ENCODE results near the gene KLHL29.

Gene KLHL29

DNA sequence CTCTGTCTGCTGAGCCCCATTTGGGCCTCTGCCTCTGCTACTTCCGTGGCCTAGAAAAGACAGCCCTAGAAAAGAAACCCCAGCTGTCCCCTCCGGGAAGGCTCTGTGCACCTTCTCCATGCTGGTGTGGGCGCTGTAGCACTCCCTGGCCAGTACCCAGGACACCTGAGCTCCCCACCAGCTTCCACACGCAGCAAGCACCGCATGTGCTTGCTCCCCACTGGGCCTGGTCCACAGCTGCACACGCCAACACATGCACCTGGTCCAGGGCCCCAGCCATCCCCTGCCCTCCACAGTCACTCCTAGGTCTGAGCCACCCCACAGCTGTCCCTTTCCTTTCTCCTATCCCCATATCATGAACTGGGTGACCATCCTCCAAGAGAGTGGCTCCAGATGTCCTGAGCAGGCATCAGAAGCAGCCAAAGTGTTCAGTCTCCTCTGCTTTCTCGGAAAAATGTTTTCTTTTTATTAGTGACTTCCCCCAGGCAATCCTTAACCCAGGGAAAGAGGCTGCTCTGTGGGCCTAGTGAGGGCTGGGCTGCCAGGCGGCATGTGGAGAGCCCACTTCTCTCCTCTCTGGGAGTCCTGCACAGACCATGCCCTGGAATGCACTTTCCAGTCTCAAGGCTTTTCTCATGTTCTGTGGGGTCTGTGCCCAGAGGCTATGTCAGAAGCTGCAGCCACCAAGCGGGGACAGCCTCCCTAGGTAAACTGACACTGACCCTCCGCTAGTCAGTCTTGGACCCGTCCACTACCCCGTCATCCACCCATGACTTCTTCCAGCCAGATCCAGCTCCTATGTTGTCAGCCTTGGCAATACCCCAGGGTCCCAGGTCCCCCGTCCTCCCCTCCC, 133.7 kb downstream of the KLHL29 start:
- DNase-seq: no peak

DNA sequence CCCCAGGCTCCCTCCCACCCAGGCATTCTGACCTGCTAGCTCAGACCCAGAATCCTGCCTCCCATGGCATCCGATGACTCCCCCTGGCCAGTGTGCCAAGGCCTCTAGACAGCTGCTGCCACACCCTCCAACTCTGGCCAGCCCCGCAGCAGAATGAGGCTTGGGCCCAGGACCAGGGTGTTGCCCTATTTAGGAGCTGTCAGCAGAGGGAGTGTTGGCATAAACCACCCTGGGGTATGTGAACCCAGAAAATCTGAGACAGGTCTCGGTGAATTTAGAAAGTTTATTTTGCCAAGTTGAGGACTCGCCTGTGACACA, 134.3 kb downstream of the KLHL29 start:
- no peak for DNase-seq

DNA sequence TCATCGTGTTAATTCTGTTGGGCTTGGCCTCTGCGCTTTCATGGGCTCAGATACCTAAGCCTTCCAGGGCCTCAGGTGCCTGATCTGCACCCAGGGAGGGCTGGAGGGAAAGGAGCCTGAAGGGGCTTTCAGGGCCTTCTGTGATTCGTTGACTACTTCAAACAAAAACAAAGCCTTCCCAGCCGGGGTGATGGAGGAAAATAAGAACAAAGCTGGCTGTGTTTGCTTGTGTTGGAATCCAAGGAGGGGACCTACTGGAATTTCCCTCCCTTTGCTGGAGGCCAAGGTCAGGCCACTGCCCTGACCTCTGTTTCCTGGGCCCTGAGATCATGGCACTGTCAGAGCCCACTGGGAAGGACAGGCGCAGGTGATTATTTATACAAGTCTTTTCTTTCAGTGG, 135.3 kb downstream of the KLHL29 start:
- DNase-seq: no peak

DNA sequence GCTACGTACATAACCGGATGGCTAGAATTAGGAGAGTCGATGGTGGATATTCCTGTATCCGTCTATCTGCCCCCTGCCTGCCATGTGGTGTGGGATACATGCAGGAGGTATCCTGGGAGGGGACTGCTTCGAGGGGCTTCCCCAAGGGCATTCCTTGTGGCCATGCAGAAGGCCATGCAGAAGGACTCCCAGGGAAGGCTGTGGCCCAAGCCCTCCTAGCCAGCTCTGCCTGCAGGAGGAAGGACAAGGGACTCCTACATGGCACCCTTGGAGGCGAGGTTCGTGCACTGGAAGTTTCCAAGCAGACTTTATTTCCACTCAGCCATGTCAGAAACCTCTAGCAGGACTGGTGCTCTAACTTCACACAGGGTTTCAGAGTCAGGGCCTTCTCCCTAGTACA, 136.1 kb downstream of the KLHL29 start:
- no peak for DNase-seq

DNA sequence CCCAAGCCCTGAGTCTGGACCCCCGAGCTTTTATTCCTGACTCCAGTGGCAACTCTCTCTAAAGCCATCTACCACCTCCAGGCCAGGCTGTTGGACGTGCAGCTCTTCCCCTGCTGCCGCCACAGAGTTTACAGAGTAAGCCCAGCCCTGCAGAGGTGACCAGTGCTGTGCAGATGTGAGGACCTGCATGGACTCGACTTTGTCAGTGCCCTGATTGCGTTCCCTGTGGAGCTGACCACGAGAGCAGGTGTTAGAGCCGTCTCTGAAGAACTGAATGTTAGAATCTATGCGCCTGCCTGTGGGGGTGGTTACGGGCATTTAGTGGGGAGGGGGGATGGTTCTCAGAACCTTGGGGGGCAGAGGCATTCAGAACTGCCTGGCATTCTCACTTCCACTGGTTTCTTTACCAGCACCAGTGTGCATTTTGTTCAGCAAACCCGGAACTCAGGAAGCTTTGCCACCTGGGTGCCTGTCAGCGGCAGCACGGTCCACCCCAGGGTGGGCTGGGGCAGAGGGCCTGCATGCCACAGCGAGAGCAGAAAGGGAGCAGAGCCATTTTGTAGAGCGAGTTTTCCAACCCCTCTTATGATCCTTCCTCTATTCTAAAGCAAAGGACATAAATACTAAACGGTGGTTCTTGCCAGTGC, 137.9 kb downstream of the KLHL29 start:
- DNase-seq: no peak

DNA sequence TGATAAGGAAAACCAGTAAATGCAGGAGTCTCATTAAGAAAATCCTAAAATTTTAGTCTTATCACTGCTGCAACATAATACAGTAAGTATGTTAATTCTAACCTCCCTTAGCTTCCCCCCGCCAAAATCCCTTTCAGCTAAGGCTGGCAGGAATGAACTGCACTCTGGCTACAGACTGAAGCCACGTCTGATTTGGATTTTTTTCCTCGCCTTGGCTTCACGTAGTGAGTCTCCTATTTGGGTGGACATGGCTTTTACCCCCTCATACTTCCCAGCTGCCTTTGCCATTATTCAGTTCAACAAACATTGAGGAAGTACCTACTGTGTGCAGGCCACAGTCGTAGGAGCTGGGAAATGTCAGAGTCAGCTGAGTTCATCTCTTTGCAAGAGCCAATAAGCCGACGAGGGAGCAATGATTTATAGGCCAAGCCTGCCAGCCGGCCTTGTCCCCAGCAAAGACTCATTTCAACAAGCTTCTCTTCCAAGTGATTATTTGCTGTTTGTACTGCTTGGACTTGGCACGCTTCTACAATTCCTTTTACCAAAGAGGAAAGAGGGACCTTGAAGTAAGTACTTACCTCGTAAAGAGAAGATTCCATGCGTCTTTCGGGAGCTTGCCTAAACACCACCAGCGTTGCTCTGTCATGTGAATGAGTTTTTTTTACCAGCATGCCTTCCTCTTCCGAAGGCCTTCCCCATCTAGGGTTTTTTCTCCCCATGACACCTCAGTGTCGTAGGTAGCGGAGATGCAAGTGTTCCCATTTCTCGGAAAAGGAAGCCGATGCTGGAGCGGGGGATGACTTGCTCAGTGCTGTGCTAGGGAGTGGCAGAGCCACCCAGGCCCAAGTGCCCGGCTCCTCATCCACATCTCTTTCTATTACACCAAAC, 138.6 kb downstream of the KLHL29 start:
- no peak for DNase-seq

DNA sequence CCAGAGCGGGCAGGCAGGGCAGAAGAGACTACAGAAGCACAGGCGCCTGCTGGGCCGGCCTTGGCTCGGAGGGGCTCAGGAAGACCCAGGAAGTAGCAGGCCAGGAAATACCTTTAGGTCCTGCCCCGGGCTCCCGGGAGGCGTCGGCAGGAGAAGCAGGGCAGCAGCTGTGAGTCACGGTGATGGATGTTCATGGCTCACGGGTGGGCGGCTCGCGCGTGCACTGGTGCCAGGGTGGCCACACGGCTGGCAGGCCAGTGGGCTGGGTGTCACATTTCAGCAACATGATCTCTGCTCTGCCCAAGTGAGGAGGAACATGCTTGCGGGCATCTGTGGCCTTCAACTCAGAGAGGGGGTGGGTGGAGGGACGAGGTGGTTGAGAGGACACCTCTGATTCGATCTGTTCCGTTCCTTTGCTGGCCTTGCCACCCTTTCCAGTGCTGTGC, 139.3 kb downstream of the KLHL29 start:
- DNase-seq: no peak

DNA sequence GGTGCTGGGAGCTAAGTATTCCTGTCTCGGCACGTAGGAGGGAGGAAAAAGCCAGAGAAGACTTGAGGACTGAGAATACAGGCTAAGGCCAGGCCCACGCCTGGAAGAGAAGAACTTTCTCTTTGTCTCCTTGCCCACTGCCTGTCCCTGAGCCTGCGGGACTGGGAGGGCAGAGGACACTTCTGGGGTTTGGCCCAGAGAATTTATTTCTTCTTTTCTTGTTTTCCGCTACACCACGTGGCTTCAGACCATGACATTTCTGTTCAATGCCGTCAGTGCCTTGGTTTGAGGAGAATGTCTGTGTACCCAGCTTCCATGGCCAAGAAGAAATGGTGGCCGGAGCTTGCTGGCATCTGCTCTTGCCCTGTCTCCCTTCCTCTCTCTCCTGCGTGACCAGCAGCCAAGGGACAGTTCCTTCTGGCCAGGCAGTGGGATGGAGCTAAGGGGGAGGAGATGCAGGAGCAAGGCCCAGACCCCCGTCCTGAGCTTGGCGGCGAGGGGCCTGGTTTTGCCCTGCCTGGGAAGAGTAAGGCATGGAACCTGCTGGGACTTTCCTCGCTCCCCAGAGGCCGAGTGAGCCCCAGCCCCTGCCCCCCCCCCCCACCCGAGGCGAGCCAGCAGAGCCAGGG, 140.3 kb downstream of the KLHL29 start:
- DNase-seq: no peak

DNA sequence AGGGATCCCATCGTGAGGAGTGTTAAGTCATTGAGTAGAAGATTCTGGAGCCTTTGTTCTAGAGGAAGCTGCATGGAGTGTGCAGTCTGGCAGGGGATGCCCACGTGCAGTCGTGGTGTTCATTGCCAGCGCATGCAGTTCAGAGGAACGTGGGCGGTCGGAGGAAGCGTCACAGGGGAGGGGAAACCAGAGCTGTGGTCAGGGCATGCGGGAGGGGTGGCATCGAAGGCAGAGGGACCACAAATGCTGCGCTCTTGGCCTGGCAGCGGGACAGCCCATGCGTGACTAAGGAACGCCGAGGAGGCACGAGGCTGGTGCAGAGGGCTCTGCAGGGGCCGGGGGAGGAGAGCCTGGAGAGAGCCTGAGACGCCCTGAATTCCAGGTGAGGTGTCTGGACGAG, 141.1 kb downstream of the KLHL29 start:
- DNase-seq: no peak

DNA sequence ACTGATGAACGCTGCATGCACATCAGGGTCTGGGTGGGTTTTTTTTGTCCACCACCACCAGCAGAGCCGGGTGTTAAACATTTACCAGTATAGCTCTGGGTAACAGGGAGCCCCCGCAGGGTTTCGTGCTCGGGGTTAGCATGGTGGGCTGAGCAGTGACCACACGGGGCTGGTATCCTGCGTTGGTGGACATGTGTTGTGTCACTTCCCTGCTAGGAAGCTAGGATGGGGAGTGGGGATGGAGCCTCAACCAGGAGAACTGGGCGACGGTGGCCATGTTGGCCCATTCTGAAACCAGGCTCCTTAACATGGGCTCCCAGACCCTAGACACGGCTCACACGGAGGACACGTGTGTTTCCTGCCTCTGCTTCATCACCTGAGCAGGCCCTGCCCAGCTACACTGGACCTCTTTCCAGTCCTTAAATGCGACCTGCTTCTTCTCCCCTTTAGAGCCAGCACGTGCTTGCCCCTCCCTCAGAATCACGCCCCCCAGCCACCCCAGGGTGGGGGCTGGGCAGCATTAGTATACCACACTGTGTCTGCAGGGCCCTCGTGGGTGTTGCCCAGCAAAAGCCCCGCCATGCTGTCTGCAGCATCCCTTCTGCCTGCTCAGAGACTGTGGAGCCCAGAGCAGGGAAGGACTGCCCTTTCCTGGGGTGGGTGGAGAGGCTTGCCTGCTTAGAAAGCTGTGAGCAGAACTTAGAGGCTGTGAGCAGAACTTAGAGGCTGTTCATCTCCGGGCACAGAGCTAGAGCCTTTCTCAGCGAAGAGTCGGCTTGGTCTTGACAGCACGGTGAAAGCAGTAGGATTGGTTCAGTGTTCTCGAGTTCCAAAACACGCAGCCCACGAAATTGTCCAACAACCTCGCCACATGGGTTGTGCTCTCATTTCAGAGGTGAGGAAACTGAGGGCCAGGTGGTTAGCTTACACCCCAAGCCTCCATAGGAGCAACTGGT, 142.1 kb downstream of the KLHL29 start:
- no peak for DNase-seq

DNA sequence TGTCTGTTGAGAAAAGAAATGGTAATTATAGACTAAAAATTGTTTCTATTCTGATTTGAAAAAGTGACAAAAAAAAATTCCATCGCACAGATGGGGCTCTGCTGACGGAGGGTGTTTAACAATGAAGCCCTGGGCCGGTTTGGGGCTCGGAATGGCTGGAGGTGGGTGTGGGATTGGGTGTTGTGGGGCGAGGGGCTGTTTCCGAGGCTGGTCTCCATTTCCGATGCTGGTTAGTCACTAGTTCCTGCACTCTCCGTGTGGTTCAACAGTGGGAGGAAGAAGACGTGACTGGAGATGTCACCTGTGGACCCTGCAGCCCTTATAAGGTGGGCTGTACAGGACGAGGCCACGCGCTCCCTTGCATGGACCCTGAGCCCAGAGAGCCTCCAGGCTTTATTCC, 143.2 kb downstream of the KLHL29 start:
- no peak for DNase-seq

DNA sequence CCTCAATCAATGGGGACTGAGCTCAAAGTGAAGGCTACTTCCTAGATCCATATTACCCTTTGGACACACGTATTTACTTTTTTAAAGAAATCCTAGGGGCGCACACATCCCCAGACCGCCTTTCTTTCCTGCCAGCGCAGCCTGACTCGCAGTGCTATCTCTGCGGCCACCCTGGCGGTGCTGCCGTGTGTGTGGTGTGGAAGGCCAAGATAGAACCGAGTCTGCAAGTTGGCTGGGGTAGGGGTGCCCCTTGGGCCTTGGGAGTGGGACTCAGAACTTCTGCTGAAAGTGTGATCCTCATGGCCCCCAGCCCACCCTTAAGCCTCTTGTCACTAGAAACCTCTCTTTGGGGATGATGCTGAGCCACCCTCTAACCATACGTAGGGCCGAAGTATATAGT, 143.7 kb downstream of the KLHL29 start:
- no peak for DNase-seq

DNA sequence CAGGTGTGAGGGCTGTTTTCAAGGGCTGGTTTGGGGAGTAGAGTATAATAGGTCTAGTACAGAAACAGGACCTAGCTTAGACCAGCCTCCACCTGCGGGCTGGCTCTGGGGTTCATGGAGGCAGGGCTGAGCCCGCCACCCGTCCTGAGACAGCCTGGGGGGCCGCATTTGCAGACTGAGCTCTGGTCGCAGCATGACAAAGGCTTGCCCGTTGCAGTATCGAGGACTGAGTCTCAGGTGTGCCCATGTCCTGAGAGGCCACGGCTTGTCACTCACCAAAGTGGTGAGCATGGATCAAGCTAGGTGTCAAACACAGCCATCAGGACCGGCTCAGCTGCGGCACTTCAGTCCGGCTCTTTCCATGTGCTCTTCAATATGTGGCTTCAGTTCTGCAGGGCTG, 144.7 kb downstream of the KLHL29 start:
- DNase-seq: no peak

DNA sequence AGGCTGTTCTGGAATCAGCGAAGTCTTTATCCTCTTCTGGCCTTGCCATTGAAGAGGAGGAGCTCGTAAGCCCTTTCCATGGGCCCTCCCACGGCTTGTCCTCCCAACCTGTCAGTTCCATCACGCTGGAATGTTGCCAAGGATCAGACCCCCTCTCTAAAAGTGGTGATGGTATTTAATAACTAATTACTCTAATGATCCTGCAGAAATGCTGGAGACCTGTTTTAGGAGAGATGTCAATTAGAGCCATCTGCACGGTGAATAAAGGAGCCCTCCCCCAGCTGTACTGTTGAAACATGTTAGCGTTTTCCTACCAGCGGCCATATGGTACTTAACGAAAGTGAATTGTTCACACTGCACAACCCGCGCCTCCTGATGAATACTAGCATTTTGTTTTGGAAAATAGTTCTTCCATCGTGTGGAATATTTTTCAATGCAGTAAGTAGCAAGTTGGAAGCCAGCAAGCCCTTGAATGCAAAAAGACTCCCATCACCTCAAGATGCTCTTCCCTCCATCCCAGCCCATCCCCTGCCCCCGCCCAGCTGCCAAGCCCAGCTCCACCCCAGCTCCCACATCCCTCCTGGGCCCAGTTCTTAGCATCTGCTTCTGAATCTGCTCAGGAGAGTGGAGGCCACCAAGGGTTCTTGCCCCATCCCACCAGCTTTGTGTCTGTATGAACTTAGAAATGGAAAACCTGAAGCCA, 145.4 kb downstream of the KLHL29 start:
- DNase-seq: no peak

DNA sequence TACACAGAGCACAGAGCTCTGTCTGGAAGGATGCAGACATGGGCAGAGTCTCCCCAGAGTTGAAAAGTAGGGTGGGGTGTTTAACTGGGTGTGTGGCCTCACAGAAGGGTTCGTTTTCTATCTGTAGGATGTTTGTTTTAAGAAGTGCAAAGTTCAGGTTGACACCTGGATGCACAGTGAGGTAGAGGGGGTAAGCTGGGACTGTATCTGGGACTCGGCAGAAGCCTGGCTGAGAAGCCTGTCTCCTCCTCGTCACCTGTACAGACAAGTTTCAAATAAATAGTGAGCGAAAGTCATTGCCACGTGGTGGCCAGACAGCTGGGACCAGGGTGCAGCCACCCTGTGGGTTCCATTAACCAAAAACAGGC, 145.9 kb downstream of the KLHL29 start:
- DNase-seq: no peak

DNA sequence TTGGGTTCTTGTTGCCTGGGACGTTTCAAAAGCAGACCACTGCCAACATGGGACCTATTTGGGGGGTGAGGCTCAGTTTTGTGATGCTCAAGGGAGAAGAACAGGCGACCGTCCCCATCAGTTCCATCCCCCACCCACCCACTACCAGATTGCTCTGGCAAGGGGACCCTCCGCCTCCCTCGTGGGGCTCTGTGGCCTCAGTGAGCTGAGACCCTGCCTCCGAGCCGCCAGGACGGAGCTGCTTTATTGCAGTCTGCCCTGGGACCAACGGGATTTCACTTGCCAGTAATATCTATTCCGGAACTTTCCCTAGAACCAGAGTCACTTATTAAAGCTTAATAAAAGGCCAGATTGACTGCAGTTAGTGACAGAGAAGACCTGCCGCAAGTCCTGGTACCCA, 146.3 kb downstream of the KLHL29 start:
- DNase-seq: no peak

DNA sequence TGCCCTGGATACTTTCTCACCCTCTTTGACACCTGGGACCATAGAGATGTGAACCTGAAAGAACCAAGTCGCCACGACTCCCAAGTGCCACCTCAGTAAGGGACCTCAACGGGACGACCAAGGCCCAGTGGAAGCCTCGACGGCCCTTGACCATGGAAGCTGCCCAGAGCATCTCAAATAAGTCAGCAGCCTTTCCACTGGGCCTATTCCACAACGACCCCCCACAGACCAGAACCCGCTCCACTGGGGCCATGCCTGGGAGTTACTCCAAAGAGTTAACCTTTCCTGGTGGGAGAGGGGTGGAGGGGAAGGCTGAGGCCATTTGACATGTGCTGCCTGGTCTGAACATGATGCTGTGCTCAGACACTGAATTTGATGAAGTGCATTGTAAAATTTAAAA, 146.9 kb downstream of the KLHL29 start:
- DNase-seq: no peak

DNA sequence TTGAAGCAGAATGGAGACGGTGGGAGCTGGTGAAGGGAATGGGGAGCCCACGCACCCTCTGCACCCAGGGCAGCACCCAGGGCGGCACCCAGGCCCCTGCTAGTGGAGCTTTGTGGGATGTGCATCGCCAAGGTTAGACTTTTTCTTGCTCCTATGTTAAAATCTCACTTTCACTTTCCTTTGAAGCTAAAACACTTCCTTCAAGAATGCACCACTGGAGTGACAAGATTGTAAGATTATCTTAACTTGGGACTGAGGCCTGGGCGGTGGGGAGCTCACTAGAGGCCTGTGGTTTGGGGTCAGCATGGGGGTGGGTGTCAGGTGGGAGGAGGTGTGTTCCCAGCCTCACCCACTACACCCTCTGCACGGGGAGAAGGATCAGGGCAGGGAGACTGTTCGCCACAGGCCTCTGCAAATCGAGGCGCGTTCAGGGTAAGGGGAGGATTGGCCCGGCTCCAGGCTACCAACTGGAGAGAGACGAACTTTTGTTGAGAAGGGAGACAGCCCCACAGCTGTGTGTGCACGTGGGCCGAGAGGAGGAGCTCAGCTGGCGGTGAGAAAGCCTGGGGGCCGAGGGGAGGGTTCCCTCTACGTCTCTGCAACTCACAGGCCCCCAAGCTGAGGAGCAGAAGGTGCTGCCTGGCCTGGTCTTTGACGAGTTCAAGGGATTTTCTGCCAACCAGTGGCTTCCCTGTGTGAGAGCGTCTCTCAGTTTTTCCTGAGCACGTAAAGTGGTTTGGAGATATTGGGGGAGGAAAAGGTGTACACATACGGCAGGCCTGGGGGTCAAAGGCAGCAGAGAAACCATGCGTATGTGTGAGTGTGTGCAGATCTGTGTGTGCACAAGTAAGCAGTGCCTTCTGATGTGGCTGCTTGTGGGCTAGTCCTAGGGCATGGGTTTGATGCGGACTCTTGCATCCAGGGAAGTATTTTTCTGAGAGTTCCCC, 147.7 kb downstream of the KLHL29 start:
- DNase-seq: peak; percentile 8 to 17

DNA sequence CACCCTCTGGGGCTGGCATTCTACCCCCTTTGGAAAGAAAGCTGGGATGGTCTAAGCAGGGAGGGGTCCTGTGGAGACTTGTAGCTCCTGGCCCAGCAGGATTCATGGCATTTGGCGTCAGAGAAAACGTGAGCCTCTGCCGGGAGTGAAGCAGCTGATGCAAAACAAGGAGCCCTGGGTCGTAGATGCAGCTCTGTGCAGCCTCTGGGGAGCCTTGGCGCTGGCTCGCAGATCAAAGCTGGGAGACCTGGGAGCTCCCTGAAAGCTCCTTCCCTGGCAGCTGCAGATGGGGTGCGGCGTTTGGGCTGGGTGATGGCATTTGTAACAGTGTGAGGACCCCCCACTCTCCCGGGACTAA, 148.3 kb downstream of the KLHL29 start:
- DNase-seq: no peak

DNA sequence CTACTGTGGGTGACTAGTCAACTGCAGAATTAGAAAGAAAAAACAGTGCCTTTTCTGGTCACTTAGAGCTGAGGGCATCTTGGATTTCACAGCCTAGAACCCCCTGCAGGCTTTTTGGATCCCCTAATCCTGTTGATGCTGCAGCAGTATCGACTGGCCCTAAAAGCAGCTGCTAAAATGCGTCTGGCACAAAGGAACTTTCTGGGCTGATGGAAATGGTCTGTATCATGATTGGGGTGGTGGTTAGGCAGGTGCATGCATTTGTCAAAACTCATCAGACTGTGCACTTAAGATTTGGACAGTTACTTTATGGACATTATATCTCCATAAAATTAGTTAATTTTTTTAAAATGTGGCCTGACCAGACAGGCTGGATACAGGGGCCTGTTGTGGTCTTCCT, 149.8 kb downstream of the KLHL29 start:
- DNase-seq: no peak
